ENCODE results near the gene EPS8L2.

DNA sequence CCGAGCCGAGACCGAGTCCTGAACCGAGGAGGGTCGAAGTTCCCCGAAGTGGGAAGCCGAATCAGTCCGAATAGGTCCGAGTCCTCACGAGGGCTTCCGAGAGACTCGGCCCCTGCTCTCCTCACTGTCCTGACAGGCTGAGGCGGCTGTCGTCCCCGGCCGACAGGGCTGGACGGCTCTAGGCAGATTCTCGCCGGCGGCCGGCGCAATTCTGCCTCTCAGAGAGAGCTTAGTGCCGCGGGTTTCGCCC, 10.8 kb upstream of the EPS8L2 start:
- TF ChIP-seq, protein P1, sequence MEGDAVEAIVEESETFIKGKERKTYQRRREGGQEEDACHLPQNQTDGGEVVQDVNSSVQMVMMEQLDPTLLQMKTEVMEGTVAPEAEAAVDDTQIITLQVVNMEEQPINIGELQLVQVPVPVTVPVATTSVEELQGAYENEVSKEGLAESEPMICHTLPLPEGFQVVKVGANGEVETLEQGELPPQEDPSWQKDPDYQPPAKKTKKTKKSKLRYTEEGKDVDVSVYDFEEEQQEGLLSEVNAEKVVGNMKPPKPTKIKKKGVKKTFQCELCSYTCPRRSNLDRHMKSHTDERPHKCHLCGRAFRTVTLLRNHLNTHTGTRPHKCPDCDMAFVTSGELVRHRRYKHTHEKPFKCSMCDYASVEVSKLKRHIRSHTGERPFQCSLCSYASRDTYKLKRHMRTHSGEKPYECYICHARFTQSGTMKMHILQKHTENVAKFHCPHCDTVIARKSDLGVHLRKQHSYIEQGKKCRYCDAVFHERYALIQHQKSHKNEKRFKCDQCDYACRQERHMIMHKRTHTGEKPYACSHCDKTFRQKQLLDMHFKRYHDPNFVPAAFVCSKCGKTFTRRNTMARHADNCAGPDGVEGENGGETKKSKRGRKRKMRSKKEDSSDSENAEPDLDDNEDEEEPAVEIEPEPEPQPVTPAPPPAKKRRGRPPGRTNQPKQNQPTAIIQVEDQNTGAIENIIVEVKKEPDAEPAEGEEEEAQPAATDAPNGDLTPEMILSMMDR (IDR thresholded peaks at IDR 0.05; ENCODE audit: insufficient read depth, low read depth, low read length) = no peak
- no peak for TF ChIP-seq EZH2 (IDR thresholded peaks at IDR 0.05; ENCODE audit: insufficient read depth, low read length)

Data from astrocyte (in vitro differentiated cells and primary cell).